ENCODE measurements around the gene GPR101.
"Not testable (repeated sequence)": the region's sequence is repeated elsewhere in the genome, so short reads cannot be mapped to it uniquely, and the experiment has no call there.

Gene GPR101

GRCh38 chrX:137028699-137029098 is 5.1 kb downstream of the GPR101 start:
- no peak for DNase-seq (ENCODE audit: insufficient read length, low spot score)
- no peak for FAIRE-seq

DNA sequence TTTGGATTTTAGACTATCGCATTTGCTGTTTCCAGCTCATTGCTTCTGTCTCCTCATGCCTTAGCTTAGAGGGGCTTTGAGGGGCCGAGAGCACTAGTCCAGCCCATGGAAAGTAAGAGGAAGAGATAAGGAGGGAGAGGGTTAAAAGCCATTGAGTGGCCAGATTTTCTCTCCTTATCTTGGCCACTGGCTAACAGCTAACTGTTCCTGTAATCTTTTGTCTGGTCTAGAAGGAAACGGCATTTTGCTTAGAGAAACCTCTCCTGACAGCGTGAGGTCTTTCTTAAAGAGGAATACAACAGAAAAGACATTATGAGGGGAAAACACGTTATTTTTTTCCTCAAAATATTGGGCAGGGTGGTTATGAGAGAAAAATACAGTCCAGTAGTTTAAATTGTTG is 7.9 kb downstream of the GPR101 start:
- DNase-seq (ENCODE audit: insufficient read length, low spot score) (no peak), FAIRE-seq (no peak)

- not testable (repeated sequence) for FAIRE-seq; DNase-seq (ENCODE audit: insufficient read length, low spot score)
Observed at GRCh38 chrX:137000236-137000635, 33.6 kb downstream of the GPR101 start.

DNA sequence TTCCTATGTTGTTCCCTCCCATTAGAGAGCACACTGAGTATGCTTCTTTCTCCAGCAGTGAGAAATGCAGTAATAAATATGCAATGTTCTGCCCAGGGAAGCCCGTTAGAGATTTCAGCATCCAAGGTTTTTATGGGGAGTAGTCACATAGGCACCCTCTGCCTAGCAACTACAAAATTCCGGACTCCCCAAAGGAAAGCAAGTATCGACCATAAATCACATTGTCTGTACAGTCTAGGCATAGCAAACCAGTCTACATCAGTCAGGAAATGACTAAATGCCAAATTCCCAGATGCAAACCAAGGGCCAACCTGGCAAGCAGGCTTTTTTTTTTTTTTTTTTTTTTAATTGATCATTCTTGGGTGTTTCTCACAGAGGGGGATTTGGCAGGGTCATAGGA is 34.8 kb downstream of the GPR101 start:
- FAIRE-seq = no peak
- no peak for DNase-seq (ENCODE audit: insufficient read length, low spot score)
